ENCODE results near the gene UTP4.
A peak's percentile ranks its signal among the peaks of the same experiment; 100 is the strongest.

Gene UTP4

GRCh38 chr16:69131167-69131838, 1.1 kb upstream of the UTP4 start:
- Histone ChIP-seq H3K27ac (ENCODE audit: low read length) (peak overlapping the region; percentile 95), H3K9ac (ENCODE audit: low read depth, low read length) (peak overlapping the region; percentile 81), H4K20me1 (ENCODE audit: insufficient read depth, low read length) (peaks cover 39% of the 10 kb centered on the region), H3K27me3 (ENCODE audit: insufficient read depth, low read length, poor library complexity) (no peaks in the 10 kb centered on the region), H3K79me2 (ENCODE audit: insufficient read depth, low read length) (peaks cover 96% of the 10 kb centered on the region), H2AFZ (ENCODE audit: low read depth, low read length) (peak overlapping the region; percentile 75), H3K9me3 (ENCODE audit: insufficient read depth, low read length, severe bottlenecking) (no peaks in the 10 kb centered on the region), H3K36me3 (ENCODE audit: insufficient read depth, low read length) (peaks cover 48% of the 10 kb centered on the region), H3K4me3 (ENCODE audit: low read depth in 1 of 2, low read length in 2 of 2) (peak overlapping the region; percentile 56 to 95), H3K4me1 (ENCODE audit: insufficient read depth, low read length) (peaks cover 40% of the 10 kb centered on the region), H3K4me2 (ENCODE audit: insufficient read depth, low read length) (peak overlapping the region; percentile 79)
- ATAC-seq (ENCODE audit: insufficient read depth, low read depth) (peak; percentile 33), DNase-seq (peak; percentile 69)
- TF ChIP-seq EZH2 (IDR thresholded peaks at IDR 0.05; ENCODE audit: borderline replicate concordance, low read depth, low read length, severe bottlenecking) (no peak), CTCF (IDR thresholded peaks at IDR 0.05; ENCODE audit: borderline replicate concordance, extremely low read depth, low read length, poor library complexity, severe bottlenecking) (no peak)

GRCh38 chr16:69131839-69132423, 518 bp upstream of the UTP4 start:
- H3K36me3 ChIP-seq (ENCODE audit: insufficient read depth, low read length) = peaks cover 50% of the 10 kb centered on the region
- peak overlapping the region; percentile 95 for H3K27ac ChIP-seq (ENCODE audit: low read length)
- H3K79me2 ChIP-seq (ENCODE audit: insufficient read depth, low read length) = peaks cover 95% of the 10 kb centered on the region
- no peaks in the 10 kb centered on the region for H3K9me3 ChIP-seq (ENCODE audit: insufficient read depth, low read length, severe bottlenecking)
- peaks cover 34% of the 10 kb centered on the region for H4K20me1 ChIP-seq (ENCODE audit: insufficient read depth, low read length)
- DNase-seq = peak; percentile 92
- H3K9ac ChIP-seq (ENCODE audit: low read depth, low read length) = peak overlapping the region; percentile 81
- peak overlapping the region; percentile 56 to 95 for H3K4me3 ChIP-seq (ENCODE audit: low read depth in 1 of 2, low read length in 2 of 2)
- no peaks in the 10 kb centered on the region for H3K27me3 ChIP-seq (ENCODE audit: insufficient read depth, low read length, poor library complexity)
- peaks cover 40% of the 10 kb centered on the region for H3K4me1 ChIP-seq (ENCODE audit: insufficient read depth, low read length)
- peak; percentile 71 for ATAC-seq (ENCODE audit: insufficient read depth, low read depth)
- TF ChIP-seq EZH2 (IDR thresholded peaks at IDR 0.05; ENCODE audit: borderline replicate concordance, low read depth, low read length, severe bottlenecking) (no peak), CTCF (IDR thresholded peaks at IDR 0.05; ENCODE audit: borderline replicate concordance, extremely low read depth, low read length, poor library complexity, severe bottlenecking) (no peak)
- H3K4me2 ChIP-seq (ENCODE audit: insufficient read depth, low read length) = peak overlapping the region; percentile 94
- peak overlapping the region; percentile 89 for H2AFZ ChIP-seq (ENCODE audit: low read depth, low read length)

- Histone ChIP-seq H3K4me2 (ENCODE audit: insufficient read depth, low read length) (peak overlapping the region; percentile 94), H3K27me3 (ENCODE audit: insufficient read depth, low read length, poor library complexity) (no peaks in the 10 kb centered on the region), H3K4me1 (ENCODE audit: insufficient read depth, low read length) (peaks cover 40% of the 10 kb centered on the region), H3K9ac (ENCODE audit: low read depth, low read length) (peak overlapping the region; percentile 81), H4K20me1 (ENCODE audit: insufficient read depth, low read length) (peaks cover 37% of the 10 kb centered on the region), H3K9me3 (ENCODE audit: insufficient read depth, low read length, severe bottlenecking) (no peaks in the 10 kb centered on the region), H3K36me3 (ENCODE audit: insufficient read depth, low read length) (peaks cover 59% of the 10 kb centered on the region), H3K27ac (ENCODE audit: low read length) (peak overlapping the region; percentile 88), H2AFZ (ENCODE audit: low read depth, low read length) (0 out of 2 replicates have a peak overlapping the region, but pooled peaks have one; percentile 89), H3K4me3 (ENCODE audit: low read depth in 1 of 2, low read length in 2 of 2) (peak overlapping the region; percentile 95), H3K79me2 (ENCODE audit: insufficient read depth, low read length) (peaks cover 95% of the 10 kb centered on the region)
- DNase-seq = no peak
- no peak for ATAC-seq (ENCODE audit: insufficient read depth, low read depth)
- TF ChIP-seq CTCF (IDR thresholded peaks at IDR 0.05; ENCODE audit: borderline replicate concordance, extremely low read depth, low read length, poor library complexity, severe bottlenecking) (no peak), EZH2 (IDR thresholded peaks at IDR 0.05; ENCODE audit: borderline replicate concordance, low read depth, low read length, severe bottlenecking) (no peak)
These were observed 1.0 kb downstream of the UTP4 start for GRCh38 chr16:69133373-69133954.

Measured in DND-41 (cell line).